Measurements from ENCODE around the gene C1QTNF1. TPM values are rescaled to one million over a fixed set of nuclear protein-coding genes. Genes with fewer than 3 reads are reported as not detected.

The C1QTNF1 gene
- 9.5 and 12.8 TPM in 2 replicates for total RNA-seq
- polyA plus RNA-seq: 13.3 and 14.7 TPM in 2 replicates

GRCh38 chr17:79023886-79024771 lies at the start of gene C1QTNF1:
C1QTNF1 (plus strand) TSS chr17:79024169; CDS start chr17:79043969, 19,800 bp downstream.
- Histone ChIP-seq H3K4me3 (peak within 1 kb of the TSS; percentile 85), H3K9me2 (replicated peaks; ENCODE audit: insufficient read depth) (no peaks in the 10 kb centered on the region), H3K4me1 (ENCODE audit: insufficient read depth) (peaks cover 58% of the 10 kb centered on the region), H3K79me2 (no peaks in the 10 kb centered on the region), H3K27me3 (no peaks in the 10 kb centered on the region), H3K27ac (no peak within 1 kb of the TSS), H2AFZ (peak within 1 kb of the TSS; percentile 86), H3K36me3 (replicated peaks; ENCODE audit: insufficient read depth, low read depth) (no peaks in the 10 kb centered on the region), H3K4me2 (peak within 1 kb of the TSS; percentile 100), H4K20me1 (ENCODE audit: insufficient read depth, poor library complexity, severe bottlenecking) (no peaks in the 10 kb centered on the region), H3K9me3 (ENCODE audit: low read depth) (no peaks in the 10 kb centered on the region)
- no peak for TF ChIP-seq EZH2phosphoT487 (IDR thresholded peaks at IDR 0.05; ENCODE audit: low read depth, severe bottlenecking, unreplicated experiment)
- TF ChIP-seq, protein P1, sequence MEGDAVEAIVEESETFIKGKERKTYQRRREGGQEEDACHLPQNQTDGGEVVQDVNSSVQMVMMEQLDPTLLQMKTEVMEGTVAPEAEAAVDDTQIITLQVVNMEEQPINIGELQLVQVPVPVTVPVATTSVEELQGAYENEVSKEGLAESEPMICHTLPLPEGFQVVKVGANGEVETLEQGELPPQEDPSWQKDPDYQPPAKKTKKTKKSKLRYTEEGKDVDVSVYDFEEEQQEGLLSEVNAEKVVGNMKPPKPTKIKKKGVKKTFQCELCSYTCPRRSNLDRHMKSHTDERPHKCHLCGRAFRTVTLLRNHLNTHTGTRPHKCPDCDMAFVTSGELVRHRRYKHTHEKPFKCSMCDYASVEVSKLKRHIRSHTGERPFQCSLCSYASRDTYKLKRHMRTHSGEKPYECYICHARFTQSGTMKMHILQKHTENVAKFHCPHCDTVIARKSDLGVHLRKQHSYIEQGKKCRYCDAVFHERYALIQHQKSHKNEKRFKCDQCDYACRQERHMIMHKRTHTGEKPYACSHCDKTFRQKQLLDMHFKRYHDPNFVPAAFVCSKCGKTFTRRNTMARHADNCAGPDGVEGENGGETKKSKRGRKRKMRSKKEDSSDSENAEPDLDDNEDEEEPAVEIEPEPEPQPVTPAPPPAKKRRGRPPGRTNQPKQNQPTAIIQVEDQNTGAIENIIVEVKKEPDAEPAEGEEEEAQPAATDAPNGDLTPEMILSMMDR (IDR thresholded peaks at IDR 0.05; ENCODE audit: poor library complexity): peak; percentile 20
- DNase-seq (ENCODE audit: low spot score): peak; percentile 75
- WGBS (ENCODE audit: low lambda C conversion rate, missing lambda C conversion rate): 6% methylated on average over 42 of the region's 77 CpGs

- Histone ChIP-seq H3K27me3 (no peaks in the 10 kb centered on the region), H4K20me1 (ENCODE audit: insufficient read depth, poor library complexity, severe bottlenecking) (no peaks in the 10 kb centered on the region), H3K36me3 (replicated peaks; ENCODE audit: insufficient read depth, low read depth) (no peaks in the 10 kb centered on the region), H3K9me3 (ENCODE audit: low read depth) (no peaks in the 10 kb centered on the region), H3K79me2 (peaks cover 16% of the 10 kb centered on the region), H3K4me2 (peak overlapping the region; percentile 56), H3K4me1 (ENCODE audit: insufficient read depth) (peaks cover 31% of the 10 kb centered on the region), H2AFZ (no peak overlapping the region), H3K9me2 (replicated peaks; ENCODE audit: insufficient read depth) (no peaks in the 10 kb centered on the region), H3K4me3 (no peak overlapping the region), H3K27ac (peak overlapping the region; percentile 64)
- WGBS (ENCODE audit: low lambda C conversion rate, missing lambda C conversion rate): 67% methylated on average over 27 of the region's 30 CpGs
- peak; percentile 56 for DNase-seq (ENCODE audit: low spot score)
- TF ChIP-seq EZH2phosphoT487 (IDR thresholded peaks at IDR 0.05; ENCODE audit: low read depth, severe bottlenecking, unreplicated experiment) (no peak), EZH2 (IDR thresholded peaks at IDR 0.05; ENCODE audit: borderline replicate concordance) (no peak)
- TF ChIP-seq, protein P1 (IDR thresholded peaks at IDR 0.05; ENCODE audit: poor library complexity): no peak
These were observed 49.1 kb upstream of the C1QTNF1 start for GRCh38 chr17:78974635-78975591.

- TF ChIP-seq, protein P1 (IDR thresholded peaks at IDR 0.05; ENCODE audit: poor library complexity): no peak
- no peak for TF ChIP-seq EZH2phosphoT487 (IDR thresholded peaks at IDR 0.05; ENCODE audit: low read depth, severe bottlenecking, unreplicated experiment)
- no peak for TF ChIP-seq EZH2 (IDR thresholded peaks at IDR 0.05; ENCODE audit: borderline replicate concordance)
- no peak overlapping the region for H2AFZ ChIP-seq
- no peaks in the 10 kb centered on the region for H3K9me2 ChIP-seq (replicated peaks; ENCODE audit: insufficient read depth)
- no peaks in the 10 kb centered on the region for H4K20me1 ChIP-seq (ENCODE audit: insufficient read depth, poor library complexity, severe bottlenecking)
- no peaks in the 10 kb centered on the region for H3K27me3 ChIP-seq
- no peak for DNase-seq (ENCODE audit: low spot score)
- 91% methylated on average over 20 of the region's 20 CpGs for WGBS (ENCODE audit: low lambda C conversion rate, missing lambda C conversion rate)
- no peak overlapping the region for H3K4me3 ChIP-seq
- peaks cover 37% of the 10 kb centered on the region for H3K4me1 ChIP-seq (ENCODE audit: insufficient read depth)
- no peak overlapping the region for H3K4me2 ChIP-seq
- H3K9me3 ChIP-seq (ENCODE audit: low read depth): no peaks in the 10 kb centered on the region
- H3K27ac ChIP-seq: no peak overlapping the region
- H3K79me2 ChIP-seq: peaks cover 16% of the 10 kb centered on the region
- no peaks in the 10 kb centered on the region for H3K36me3 ChIP-seq (replicated peaks; ENCODE audit: insufficient read depth, low read depth)
These were observed 46.9 kb upstream of the C1QTNF1 start for GRCh38 chr17:78976907-78977680.

Measured in hepatocyte (in vitro differentiated cells).